GM12873 (cell line): ENCODE data around the gene DACH1.

Source experiments
- TF ChIP-seq, protein P1 (sequence below): IDR thresholded peaks from 2 replicates; pipeline ENCODE4 v1.5.1; 2012; ENCODE audit warnings: low read depth, mild to moderate bottlenecking, moderate library complexity, low read length, control low read depth; ENCODE audit not compliant: insufficient read depth; ENCODE audit errors: missing control alignments

The DACH1 gene

DNA sequence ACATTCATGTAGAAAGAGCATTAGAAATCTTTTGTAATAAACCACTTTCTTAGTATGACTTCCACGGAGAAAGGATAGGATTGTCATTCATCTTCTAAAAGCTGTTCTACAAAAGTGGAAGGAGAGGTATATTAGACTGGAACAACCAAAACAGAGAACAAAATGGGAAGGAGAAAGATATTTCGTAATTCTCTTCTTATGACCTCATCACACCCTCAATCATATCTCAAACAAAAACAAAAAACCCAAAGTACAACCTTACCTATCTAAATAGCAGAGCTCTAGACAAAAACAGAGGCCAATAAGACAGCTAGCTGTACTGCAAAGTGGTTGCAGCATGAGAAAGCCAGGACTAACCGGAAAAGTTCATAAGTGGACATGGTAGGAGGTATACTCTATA lies 46.3 kb downstream of the DACH1 start:
- TF ChIP-seq, protein P1, sequence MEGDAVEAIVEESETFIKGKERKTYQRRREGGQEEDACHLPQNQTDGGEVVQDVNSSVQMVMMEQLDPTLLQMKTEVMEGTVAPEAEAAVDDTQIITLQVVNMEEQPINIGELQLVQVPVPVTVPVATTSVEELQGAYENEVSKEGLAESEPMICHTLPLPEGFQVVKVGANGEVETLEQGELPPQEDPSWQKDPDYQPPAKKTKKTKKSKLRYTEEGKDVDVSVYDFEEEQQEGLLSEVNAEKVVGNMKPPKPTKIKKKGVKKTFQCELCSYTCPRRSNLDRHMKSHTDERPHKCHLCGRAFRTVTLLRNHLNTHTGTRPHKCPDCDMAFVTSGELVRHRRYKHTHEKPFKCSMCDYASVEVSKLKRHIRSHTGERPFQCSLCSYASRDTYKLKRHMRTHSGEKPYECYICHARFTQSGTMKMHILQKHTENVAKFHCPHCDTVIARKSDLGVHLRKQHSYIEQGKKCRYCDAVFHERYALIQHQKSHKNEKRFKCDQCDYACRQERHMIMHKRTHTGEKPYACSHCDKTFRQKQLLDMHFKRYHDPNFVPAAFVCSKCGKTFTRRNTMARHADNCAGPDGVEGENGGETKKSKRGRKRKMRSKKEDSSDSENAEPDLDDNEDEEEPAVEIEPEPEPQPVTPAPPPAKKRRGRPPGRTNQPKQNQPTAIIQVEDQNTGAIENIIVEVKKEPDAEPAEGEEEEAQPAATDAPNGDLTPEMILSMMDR = no peak

DNA sequence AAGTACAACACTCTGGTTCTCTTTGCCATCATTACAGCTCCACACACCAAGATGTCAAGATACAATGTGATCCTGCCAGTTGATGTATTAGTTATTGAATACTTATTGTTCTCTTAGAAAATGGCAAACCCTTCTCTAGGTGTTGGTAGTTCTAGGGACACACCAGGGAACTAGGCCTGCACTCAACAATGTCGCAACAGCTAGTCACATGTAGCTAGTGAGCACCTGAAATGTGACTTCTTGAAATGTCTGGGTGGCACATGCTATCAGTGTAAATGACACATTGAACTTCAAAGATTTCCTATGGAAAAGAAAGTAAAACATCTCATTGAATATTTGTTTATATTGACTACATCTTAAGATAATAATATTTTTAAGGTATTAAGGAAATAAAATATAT lies 49.7 kb downstream of the DACH1 start:
- TF ChIP-seq, protein P1 = no peak

- TF ChIP-seq, protein P1 = no peak
Measured at GRCh38 chr13:71814806-71815360, 52.1 kb downstream of the DACH1 start.

DNA sequence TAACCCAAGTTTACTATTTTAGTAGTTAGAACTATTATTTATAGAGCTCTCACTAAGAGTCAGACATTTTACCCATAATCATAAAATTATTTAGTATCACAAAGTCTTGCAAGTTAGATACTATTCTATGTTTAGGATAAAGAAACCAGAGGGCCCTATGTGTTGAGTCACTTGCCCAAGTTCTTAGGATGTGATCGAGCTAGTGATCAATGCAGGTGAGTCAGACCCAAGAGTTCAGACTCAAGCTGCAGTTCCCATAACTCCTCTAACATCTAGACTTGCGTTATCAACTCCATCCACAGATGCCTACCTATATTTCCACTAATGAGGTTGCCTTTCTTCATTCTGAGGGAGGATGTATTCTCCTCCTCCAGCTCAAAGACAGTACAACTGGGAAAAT lies 53.8 kb downstream of the DACH1 start:
- TF ChIP-seq, protein P1 = no peak

- TF ChIP-seq, protein P1 = no peak
Measured at GRCh38 chr13:71811344-71811743, 55.7 kb downstream of the DACH1 start.

- TF ChIP-seq, protein P1 = no peak
Measured at GRCh38 chr13:71808708-71809107, 58.3 kb downstream of the DACH1 start.

DNA sequence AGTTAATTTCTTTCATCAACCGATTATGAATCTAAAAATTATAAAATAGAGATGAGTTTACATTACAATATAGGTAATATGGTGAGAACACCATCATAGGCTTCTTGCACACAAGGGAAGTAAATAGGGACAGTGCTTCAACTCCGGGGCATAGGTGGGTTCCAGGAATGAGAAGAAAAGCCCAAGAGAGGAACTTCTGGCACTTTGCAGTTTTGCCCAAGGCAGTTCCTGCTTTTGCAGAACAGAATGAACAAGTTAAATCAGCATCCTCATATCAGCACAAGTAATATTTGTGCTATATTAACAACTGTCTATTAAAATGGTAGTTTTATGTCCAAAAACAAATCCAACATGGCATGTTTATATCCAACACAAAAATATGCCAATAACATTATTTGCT lies 60.1 kb downstream of the DACH1 start:
- TF ChIP-seq, protein P1 = no peak
